Activated naive CD4-positive, alpha-beta T cell treated with anti-CD3 and anti-CD28 coated beads, Interleukin-2, amount 50 U/mL, for 24 hours (primary cell): ENCODE results near the gene TJP2.

Source experiments
- H3K27ac Mint-ChIP-seq: one replicate; pipeline ENCODE4 v1.8.0; 2021; ENCODE audit warnings: mild to moderate bottlenecking, mixed read lengths
- H3K27me3 Mint-ChIP-seq: one replicate; pipeline ENCODE4 v1.8.0; 2021; ENCODE audit warnings: mixed read lengths
- H3K36me3 Mint-ChIP-seq: one replicate; pipeline ENCODE4 v1.8.0; 2021; ENCODE audit warnings: mixed read lengths
- H3K4me1 Mint-ChIP-seq: one replicate; pipeline ENCODE4 v1.8.0; 2021; ENCODE audit warnings: mixed read lengths
- H3K4me3 Mint-ChIP-seq: one replicate; pipeline ENCODE4 v1.8.0; 2021; ENCODE audit warnings: mild to moderate bottlenecking, mixed read lengths
- H3K9me3 Mint-ChIP-seq: one replicate; pipeline ENCODE4 v1.8.0; 2021; ENCODE audit warnings: mixed read lengths

Gene TJP2

GRCh38 chr9:69173891-69174615 lies at the start of gene TJP2:
TSS of gene TJP2 (plus strand) at chr9:69174277. CDS start at chr9:69174373, 96 bp downstream.
- Mint-ChIP-seq H3K27me3 (peaks cover 30% of the 10 kb centered on the region), H3K4me3 (peak within 1 kb of the TSS; percentile 83), H3K36me3 (no peaks in the 10 kb centered on the region), H3K9me3 (no peaks in the 10 kb centered on the region), H3K27ac (no peak within 1 kb of the TSS), H3K4me1 (peaks cover 39% of the 10 kb centered on the region)

- no peaks in the 10 kb centered on the region for H3K9me3 Mint-ChIP-seq
Observed at GRCh38 chr9:69130456-69131441, 43.3 kb upstream of the TJP2 start.

GRCh38 chr9:69131682-69132081 lies 42.4 kb upstream of the TJP2 start:
- Mint-ChIP-seq H3K27me3 (no peaks in the 10 kb centered on the region), H3K4me1 (no peaks in the 10 kb centered on the region), H3K4me3 (no peak overlapping the region), H3K27ac (no peak overlapping the region), H3K9me3 (no peaks in the 10 kb centered on the region), H3K36me3 (no peaks in the 10 kb centered on the region)

More at GRCh38 chr9:69130456-69131441, 43.3 kb upstream of the TJP2 start:
- no peaks in the 10 kb centered on the region for H3K27me3 Mint-ChIP-seq
- no peak overlapping the region for H3K27ac Mint-ChIP-seq
- no peak overlapping the region for H3K4me3 Mint-ChIP-seq
- no peaks in the 10 kb centered on the region for H3K4me1 Mint-ChIP-seq
- H3K36me3 Mint-ChIP-seq = no peaks in the 10 kb centered on the region

GRCh38 chr9:69132361-69132760 lies 41.7 kb upstream of the TJP2 start:
- Mint-ChIP-seq H3K36me3 (no peaks in the 10 kb centered on the region), H3K27me3 (no peaks in the 10 kb centered on the region), H3K9me3 (no peaks in the 10 kb centered on the region), H3K27ac (no peak overlapping the region), H3K4me1 (no peaks in the 10 kb centered on the region), H3K4me3 (no peak overlapping the region)

- Mint-ChIP-seq H3K9me3 (no peaks in the 10 kb centered on the region), H3K36me3 (peaks cover 1% of the 10 kb centered on the region), H3K4me3 (no peak overlapping the region), H3K27me3 (no peaks in the 10 kb centered on the region), H3K4me1 (no peaks in the 10 kb centered on the region), H3K27ac (no peak overlapping the region)
Observed at GRCh38 chr9:69134412-69134811, 39.7 kb upstream of the TJP2 start.

- H3K27me3 Mint-ChIP-seq = no peaks in the 10 kb centered on the region
- no peak overlapping the region for H3K27ac Mint-ChIP-seq
- no peak overlapping the region for H3K4me3 Mint-ChIP-seq
- H3K4me1 Mint-ChIP-seq = no peaks in the 10 kb centered on the region
- no peaks in the 10 kb centered on the region for H3K9me3 Mint-ChIP-seq
- peaks cover 1% of the 10 kb centered on the region for H3K36me3 Mint-ChIP-seq
Observed at GRCh38 chr9:69136185-69136584, 37.9 kb upstream of the TJP2 start.

- H3K4me1 Mint-ChIP-seq = no peaks in the 10 kb centered on the region
- H3K9me3 Mint-ChIP-seq = no peaks in the 10 kb centered on the region
- H3K4me3 Mint-ChIP-seq = no peak overlapping the region
- no peaks in the 10 kb centered on the region for H3K27me3 Mint-ChIP-seq
- H3K27ac Mint-ChIP-seq = no peak overlapping the region
- H3K36me3 Mint-ChIP-seq = peaks cover 1% of the 10 kb centered on the region
Observed at GRCh38 chr9:69136779-69137178, 37.3 kb upstream of the TJP2 start.

GRCh38 chr9:69137311-69137710 lies 36.8 kb upstream of the TJP2 start:
- H3K4me3 Mint-ChIP-seq = no peak overlapping the region

GRCh38 chr9:69139596-69139995 lies 34.5 kb upstream of the TJP2 start:
- Mint-ChIP-seq H3K9me3 (no peaks in the 10 kb centered on the region), H3K27ac (no peak overlapping the region), H3K36me3 (peaks cover 1% of the 10 kb centered on the region), H3K4me1 (peaks cover 7% of the 10 kb centered on the region), H3K27me3 (no peaks in the 10 kb centered on the region), H3K4me3 (no peak overlapping the region)

More at GRCh38 chr9:69137311-69137710, 36.8 kb upstream of the TJP2 start:
- H3K4me1 Mint-ChIP-seq = peaks cover 4% of the 10 kb centered on the region
- H3K9me3 Mint-ChIP-seq = no peaks in the 10 kb centered on the region
- H3K27me3 Mint-ChIP-seq = no peaks in the 10 kb centered on the region
- H3K27ac Mint-ChIP-seq = no peak overlapping the region
- H3K36me3 Mint-ChIP-seq = peaks cover 1% of the 10 kb centered on the region

GRCh38 chr9:69140123-69140735 lies 33.8 kb upstream of the TJP2 start:
- no peaks in the 10 kb centered on the region for H3K27me3 Mint-ChIP-seq
- H3K9me3 Mint-ChIP-seq = no peaks in the 10 kb centered on the region
- H3K4me1 Mint-ChIP-seq = peaks cover 7% of the 10 kb centered on the region
- H3K36me3 Mint-ChIP-seq = peaks cover 1% of the 10 kb centered on the region
- H3K27ac Mint-ChIP-seq = no peak overlapping the region
- H3K4me3 Mint-ChIP-seq = no peak overlapping the region

GRCh38 chr9:69141851-69142250 lies 32.2 kb upstream of the TJP2 start:
- Mint-ChIP-seq H3K27me3 (no peaks in the 10 kb centered on the region), H3K9me3 (no peaks in the 10 kb centered on the region), H3K4me1 (peaks cover 7% of the 10 kb centered on the region), H3K36me3 (peaks cover 1% of the 10 kb centered on the region), H3K4me3 (no peak overlapping the region), H3K27ac (no peak overlapping the region)

GRCh38 chr9:69143291-69143690 lies 30.8 kb upstream of the TJP2 start:
- Mint-ChIP-seq H3K4me1 (peaks cover 7% of the 10 kb centered on the region), H3K9me3 (no peaks in the 10 kb centered on the region), H3K27me3 (no peaks in the 10 kb centered on the region), H3K4me3 (no peak overlapping the region), H3K27ac (no peak overlapping the region), H3K36me3 (no peaks in the 10 kb centered on the region)

GRCh38 chr9:69145144-69145715 lies 28.8 kb upstream of the TJP2 start:
- no peaks in the 10 kb centered on the region for H3K36me3 Mint-ChIP-seq
- no peaks in the 10 kb centered on the region for H3K9me3 Mint-ChIP-seq
- no peak overlapping the region for H3K4me3 Mint-ChIP-seq
- H3K4me1 Mint-ChIP-seq = peaks cover 7% of the 10 kb centered on the region
- H3K27me3 Mint-ChIP-seq = no peaks in the 10 kb centered on the region
- no peak overlapping the region for H3K27ac Mint-ChIP-seq

- Mint-ChIP-seq H3K4me3 (no peak overlapping the region), H3K36me3 (peaks cover 2% of the 10 kb centered on the region), H3K27ac (no peak overlapping the region), H3K27me3 (no peaks in the 10 kb centered on the region), H3K4me1 (peaks cover 3% of the 10 kb centered on the region), H3K9me3 (no peaks in the 10 kb centered on the region)
Observed at GRCh38 chr9:69147041-69147834, 26.8 kb upstream of the TJP2 start.
